ENCODE measurements around the gene SLC7A8.

DNA sequence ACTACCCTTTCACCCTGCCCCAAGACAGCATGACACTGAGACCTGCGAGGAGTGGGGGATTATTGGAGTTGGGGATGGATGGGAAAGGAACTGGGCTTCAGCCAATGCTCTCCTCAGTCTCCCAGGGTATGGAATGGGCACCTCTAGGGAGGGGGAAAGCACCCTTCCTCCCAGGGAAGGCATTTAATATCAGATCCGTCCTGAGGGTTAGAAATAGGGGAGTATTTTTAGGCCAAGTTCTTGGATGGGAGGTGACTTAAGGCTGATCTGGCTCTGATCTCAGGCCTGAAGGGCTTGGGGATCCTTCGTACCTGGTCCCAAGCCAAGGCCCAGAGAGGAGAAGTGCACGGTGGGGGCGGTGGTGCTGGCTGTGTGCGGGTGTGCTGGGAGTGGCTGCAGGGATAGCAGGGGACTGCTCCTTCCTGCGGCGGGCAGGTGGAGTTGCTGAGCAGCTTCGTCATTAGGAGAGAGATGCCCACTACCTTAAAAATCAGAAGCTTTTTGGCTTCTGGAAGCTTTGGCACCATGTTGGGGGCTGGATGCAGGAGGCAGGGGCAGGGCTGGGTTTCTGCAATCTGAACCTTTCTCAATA lies 57.4 kb downstream of the SLC7A8 start:
- TF ChIP-seq, protein P1, sequence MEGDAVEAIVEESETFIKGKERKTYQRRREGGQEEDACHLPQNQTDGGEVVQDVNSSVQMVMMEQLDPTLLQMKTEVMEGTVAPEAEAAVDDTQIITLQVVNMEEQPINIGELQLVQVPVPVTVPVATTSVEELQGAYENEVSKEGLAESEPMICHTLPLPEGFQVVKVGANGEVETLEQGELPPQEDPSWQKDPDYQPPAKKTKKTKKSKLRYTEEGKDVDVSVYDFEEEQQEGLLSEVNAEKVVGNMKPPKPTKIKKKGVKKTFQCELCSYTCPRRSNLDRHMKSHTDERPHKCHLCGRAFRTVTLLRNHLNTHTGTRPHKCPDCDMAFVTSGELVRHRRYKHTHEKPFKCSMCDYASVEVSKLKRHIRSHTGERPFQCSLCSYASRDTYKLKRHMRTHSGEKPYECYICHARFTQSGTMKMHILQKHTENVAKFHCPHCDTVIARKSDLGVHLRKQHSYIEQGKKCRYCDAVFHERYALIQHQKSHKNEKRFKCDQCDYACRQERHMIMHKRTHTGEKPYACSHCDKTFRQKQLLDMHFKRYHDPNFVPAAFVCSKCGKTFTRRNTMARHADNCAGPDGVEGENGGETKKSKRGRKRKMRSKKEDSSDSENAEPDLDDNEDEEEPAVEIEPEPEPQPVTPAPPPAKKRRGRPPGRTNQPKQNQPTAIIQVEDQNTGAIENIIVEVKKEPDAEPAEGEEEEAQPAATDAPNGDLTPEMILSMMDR (IDR thresholded peaks at IDR 0.05) = no peak
- no peak for TF ChIP-seq POLR2A (IDR thresholded peaks at IDR 0.05)
- no peak for TF ChIP-seq EP300 (IDR thresholded peaks at IDR 0.05)
